ENCODE results near the gene TSPAN9. TPM values are rescaled to one million over a fixed set of nuclear protein-coding genes. Genes with fewer than 3 reads are reported as not detected.
A peak's percentile ranks its signal among the peaks of the same experiment; 100 is the strongest.

The TSPAN9 gene
- total RNA-seq, 1 experiment from 2014 or later = 23.0 TPM

GRCh38 chr12:3292677-3293412 lies 215.7 kb downstream of the TSPAN9 start:
- H3K9me3 ChIP-seq (replicated peaks) = no peaks in the 10 kb centered on the region
- H3K4me3 ChIP-seq = no peak overlapping the region
- H3K27me3 ChIP-seq (replicated peaks) = no peaks in the 10 kb centered on the region
- no peaks in the 10 kb centered on the region; the same call in 1 of the 2 replicates for H3K4me1 ChIP-seq (replicated peaks)
- no peak for DNase-seq (ENCODE audit: low read depth in 1 of 2, low spot score in 2 of 2)
- no peaks in the 10 kb centered on the region for H3K36me3 ChIP-seq
- no peak overlapping the region for H3K27ac ChIP-seq

GRCh38 chr12:3293446-3294161 lies 216.4 kb downstream of the TSPAN9 start:
- DNase-seq (ENCODE audit: low read depth in 1 of 2, low spot score in 2 of 2) = no peak
- no peaks in the 10 kb centered on the region for H3K9me3 ChIP-seq (replicated peaks)
- H3K4me1 ChIP-seq (replicated peaks) = no peaks in the 10 kb centered on the region; the same call in 1 of the 2 replicates
- no peaks in the 10 kb centered on the region for H3K27me3 ChIP-seq (replicated peaks)
- no peak overlapping the region for H3K4me3 ChIP-seq
- no peak overlapping the region for H3K27ac ChIP-seq
- H3K36me3 ChIP-seq = no peaks in the 10 kb centered on the region

GRCh38 chr12:3294481-3294911 lies 217.3 kb downstream of the TSPAN9 start:
- Histone ChIP-seq H3K9me3 (replicated peaks) (no peaks in the 10 kb centered on the region), H3K27me3 (replicated peaks) (no peaks in the 10 kb centered on the region), H3K36me3 (no peaks in the 10 kb centered on the region), H3K4me1 (replicated peaks) (peaks cover 2% of the 10 kb centered on the region), H3K4me3 (no peak overlapping the region), H3K27ac (no peak overlapping the region)
- no peak for DNase-seq (ENCODE audit: low read depth in 1 of 2, low spot score in 2 of 2)

GRCh38 chr12:3295225-3295624 lies 218.0 kb downstream of the TSPAN9 start:
- no peak overlapping the region for H3K4me3 ChIP-seq
- no peaks in the 10 kb centered on the region for H3K36me3 ChIP-seq
- H3K27ac ChIP-seq = no peak overlapping the region
- DNase-seq (ENCODE audit: low read depth in 1 of 2, low spot score in 2 of 2) = no peak
- H3K27me3 ChIP-seq (replicated peaks) = no peaks in the 10 kb centered on the region
- peaks cover 9% of the 10 kb centered on the region for H3K4me1 ChIP-seq (replicated peaks)
- no peaks in the 10 kb centered on the region for H3K9me3 ChIP-seq (replicated peaks)

- Histone ChIP-seq H3K4me3 (no peak overlapping the region), H3K4me1 (replicated peaks) (peaks cover 15% of the 10 kb centered on the region), H3K27ac (no peak overlapping the region), H3K27me3 (replicated peaks) (no peaks in the 10 kb centered on the region), H3K9me3 (replicated peaks) (no peaks in the 10 kb centered on the region), H3K36me3 (no peaks in the 10 kb centered on the region)
- no peak for DNase-seq (ENCODE audit: low read depth in 1 of 2, low spot score in 2 of 2)
These were observed 218.6 kb downstream of the TSPAN9 start for GRCh38 chr12:3295646-3296408.

- Histone ChIP-seq H3K36me3 (no peaks in the 10 kb centered on the region), H3K27ac (no peak overlapping the region), H3K4me3 (no peak overlapping the region), H3K4me1 (replicated peaks) (peaks cover 16% of the 10 kb centered on the region), H3K27me3 (replicated peaks) (no peaks in the 10 kb centered on the region), H3K9me3 (replicated peaks) (no peaks in the 10 kb centered on the region)
- no peak for DNase-seq (ENCODE audit: low read depth in 1 of 2, low spot score in 2 of 2)
These were observed 219.2 kb downstream of the TSPAN9 start for GRCh38 chr12:3296409-3296701.

GRCh38 chr12:3298603-3299002 lies 221.4 kb downstream of the TSPAN9 start:
- Histone ChIP-seq H3K4me1 (replicated peaks) (peaks cover 16% of the 10 kb centered on the region), H3K27ac (no peak overlapping the region), H3K27me3 (replicated peaks) (no peaks in the 10 kb centered on the region), H3K4me3 (no peak overlapping the region), H3K36me3 (no peaks in the 10 kb centered on the region), H3K9me3 (replicated peaks) (no peaks in the 10 kb centered on the region)
- no peak for DNase-seq (ENCODE audit: low read depth in 1 of 2, low spot score in 2 of 2)

GRCh38 chr12:3299929-3300832 lies 223.0 kb downstream of the TSPAN9 start:
- no peaks in the 10 kb centered on the region for H3K36me3 ChIP-seq
- H3K27me3 ChIP-seq (replicated peaks) = no peaks in the 10 kb centered on the region
- peak overlapping the region; percentile 55 for H3K27ac ChIP-seq
- peak; percentile 83 to 94 for DNase-seq (ENCODE audit: low read depth in 1 of 2, low spot score in 2 of 2)
- H3K9me3 ChIP-seq (replicated peaks) = no peaks in the 10 kb centered on the region
- H3K4me3 ChIP-seq = no peak overlapping the region
- H3K4me1 ChIP-seq (replicated peaks) = peaks cover 29% of the 10 kb centered on the region

- Histone ChIP-seq H3K27ac (no peak overlapping the region), H3K9me3 (replicated peaks) (no peaks in the 10 kb centered on the region), H3K4me1 (replicated peaks) (peaks cover 29% of the 10 kb centered on the region), H3K27me3 (replicated peaks) (no peaks in the 10 kb centered on the region), H3K4me3 (no peak overlapping the region), H3K36me3 (no peaks in the 10 kb centered on the region)
- no peak for DNase-seq (ENCODE audit: low read depth in 1 of 2, low spot score in 2 of 2)
These were observed 223.7 kb downstream of the TSPAN9 start for GRCh38 chr12:3300833-3301401.

- no peaks in the 10 kb centered on the region for H3K36me3 ChIP-seq
- H3K9me3 ChIP-seq (replicated peaks) = no peaks in the 10 kb centered on the region
- no peak overlapping the region for H3K27ac ChIP-seq
- no peaks in the 10 kb centered on the region for H3K27me3 ChIP-seq (replicated peaks)
- H3K4me3 ChIP-seq = no peak overlapping the region
- DNase-seq (ENCODE audit: low read depth in 1 of 2, low spot score in 2 of 2) = no peak
- H3K4me1 ChIP-seq (replicated peaks) = peaks cover 29% of the 10 kb centered on the region
These were observed 225.3 kb downstream of the TSPAN9 start for GRCh38 chr12:3302401-3303041.

GRCh38 chr12:3303410-3304136 lies 226.4 kb downstream of the TSPAN9 start:
- H3K27me3 ChIP-seq (replicated peaks) = peaks cover 4% of the 10 kb centered on the region; the same call in 1 of the 2 replicates
- H3K9me3 ChIP-seq (replicated peaks) = no peaks in the 10 kb centered on the region
- peaks cover 29% of the 10 kb centered on the region for H3K4me1 ChIP-seq (replicated peaks)
- no peaks in the 10 kb centered on the region for H3K36me3 ChIP-seq
- DNase-seq (ENCODE audit: low read depth in 1 of 2, low spot score in 2 of 2) = no peak
- H3K4me3 ChIP-seq = no peak overlapping the region
- H3K27ac ChIP-seq = peak overlapping the region; percentile 43; the same call in 1 of the 2 replicates

All from SJSA1 (cell line).